Ectodermal cell (in vitro differentiated cells): ENCODE results near the gene CASKIN1.

ENCODE experiments used
- H3K27ac ChIP-seq: 2 replicates; pipeline ENCODE4 v1.7.0; 2013; ENCODE audit warnings: mild to moderate bottlenecking, low read depth, low read length; ENCODE audit not compliant: insufficient read depth, poor library complexity, severe bottlenecking
- H3K27me3 ChIP-seq: 2 replicates; pipeline ENCODE4 v1.7.0; 2013; ENCODE audit warnings: mild to moderate bottlenecking, low read length; ENCODE audit not compliant: insufficient read depth, control insufficient read depth, poor library complexity, severe bottlenecking
- H3K36me3 ChIP-seq: one replicate; pipeline ENCODE4 v1.7.0; 2013; ENCODE audit warnings: low read length; ENCODE audit not compliant: control insufficient read depth, insufficient read depth
- H3K4me1 ChIP-seq: one replicate; pipeline ENCODE4 v1.7.0; 2013; ENCODE audit warnings: low read length; ENCODE audit not compliant: control insufficient read depth, insufficient read depth
- H3K4me3 ChIP-seq: 2 replicates; pipeline ENCODE4 v1.7.0; 2013; ENCODE audit warnings: low read depth, low read length, control low read depth; ENCODE audit not compliant: insufficient read depth
- H3K9me3 ChIP-seq: 2 replicates; pipeline ENCODE4 v1.7.0; 2013; ENCODE audit warnings: mild to moderate bottlenecking, low read length, moderate library complexity; ENCODE audit not compliant: control insufficient read depth
- WGBS, 2 experiments: methylation state at CpG; one replicate each; pipeline ENCODE4 v1.1.7; 2013; ENCODE audit warnings: missing lambda C conversion rate in 2 of 2; 5-methylcytosine and 5-hydroxymethylcytosine counted together

The CASKIN1 gene

GRCh38 chr16:2238150-2238837 is 41.9 kb upstream of the CASKIN1 start:
- Histone ChIP-seq H3K36me3 (peaks cover 22% of the 10 kb centered on the region), H3K27me3 (peaks cover 32% of the 10 kb centered on the region)
- 65 to 66% methylated on average over 18 of the region's 18 CpGs for WGBS, 2 experiments

GRCh38 chr16:2237493-2238149 is 41.2 kb upstream of the CASKIN1 start:
- H3K27ac ChIP-seq, result no peak overlapping the region
- WGBS, 2 experiments, result 18 to 19% methylated on average over 65 of the region's 65 CpGs
- H3K36me3 ChIP-seq, result peaks cover 23% of the 10 kb centered on the region
- H3K27me3 ChIP-seq, result peaks cover 32% of the 10 kb centered on the region
- H3K4me3 ChIP-seq, result no peak overlapping the region
- no peaks in the 10 kb centered on the region for H3K9me3 ChIP-seq
- H3K4me1 ChIP-seq, result peaks cover 13% of the 10 kb centered on the region

More at GRCh38 chr16:2238150-2238837, 41.9 kb upstream of the CASKIN1 start:
- Histone ChIP-seq H3K27ac (no peak overlapping the region), H3K4me3 (no peak overlapping the region), H3K4me1 (peaks cover 13% of the 10 kb centered on the region), H3K9me3 (no peaks in the 10 kb centered on the region)

GRCh38 chr16:2237102-2237482 is 40.7 kb upstream of the CASKIN1 start:
- Histone ChIP-seq H3K4me3 (peak overlapping the region; percentile 30), H3K9me3 (no peaks in the 10 kb centered on the region), H3K4me1 (peaks cover 13% of the 10 kb centered on the region), H3K36me3 (peaks cover 17% of the 10 kb centered on the region), H3K27me3 (peaks cover 32% of the 10 kb centered on the region), H3K27ac (no peak overlapping the region)
- 8 to 10% methylated on average over 40 of the region's 40 CpGs for WGBS, 2 experiments

GRCh38 chr16:2236337-2237101 is 40.1 kb upstream of the CASKIN1 start, which contains the start of gene DNASE1L2:
DNASE1L2 (plus strand) TSS chr16:2236444; CDS start chr16:2236817, 373 bp downstream.
- H3K9me3 ChIP-seq, result no peaks in the 10 kb centered on the region
- peaks cover 13% of the 10 kb centered on the region for H3K4me1 ChIP-seq
- peaks cover 21% of the 10 kb centered on the region for H3K36me3 ChIP-seq
- H3K4me3 ChIP-seq, result peak within 1 kb of the TSS; percentile 30
- H3K27me3 ChIP-seq, result peaks cover 32% of the 10 kb centered on the region
- WGBS, 2 experiments, result 7 to 8% methylated on average over 64 of the region's 64 CpGs
- no peak within 1 kb of the TSS for H3K27ac ChIP-seq

- Histone ChIP-seq H3K27ac (no peak overlapping the region), H3K9me3 (no peaks in the 10 kb centered on the region), H3K27me3 (peaks cover 32% of the 10 kb centered on the region), H3K4me3 (peak overlapping the region; percentile 30), H3K36me3 (peaks cover 22% of the 10 kb centered on the region), H3K4me1 (peaks cover 13% of the 10 kb centered on the region)
- WGBS, 2 experiments, result 81% methylated on average over 19 of the region's 19 CpGs
Measured at GRCh38 chr16:2235695-2236336, 39.4 kb upstream of the CASKIN1 start.

GRCh38 chr16:2235234-2235651 is 38.8 kb upstream of the CASKIN1 start:
- peaks cover 22% of the 10 kb centered on the region for H3K36me3 ChIP-seq
- H3K4me3 ChIP-seq, result no peak overlapping the region
- H3K9me3 ChIP-seq, result no peaks in the 10 kb centered on the region
- H3K27ac ChIP-seq, result no peak overlapping the region
- peaks cover 32% of the 10 kb centered on the region for H3K27me3 ChIP-seq
- peaks cover 13% of the 10 kb centered on the region for H3K4me1 ChIP-seq
- 94% methylated on average over 28 of the region's 28 CpGs for WGBS, 2 experiments

GRCh38 chr16:2234813-2235170 is 38.4 kb upstream of the CASKIN1 start:
- 96% methylated on average over 18 of the region's 18 CpGs for WGBS, 2 experiments
- Histone ChIP-seq H3K36me3 (peaks cover 22% of the 10 kb centered on the region), H3K4me1 (peaks cover 13% of the 10 kb centered on the region), H3K9me3 (no peaks in the 10 kb centered on the region), H3K27me3 (peaks cover 32% of the 10 kb centered on the region), H3K27ac (no peak overlapping the region), H3K4me3 (no peak overlapping the region)

- H3K27me3 ChIP-seq, result peaks cover 32% of the 10 kb centered on the region
- peaks cover 13% of the 10 kb centered on the region for H3K4me1 ChIP-seq
- no peak overlapping the region for H3K27ac ChIP-seq
- no peak overlapping the region for H3K4me3 ChIP-seq
- WGBS, 2 experiments, result 96 to 97% methylated on average over 51 of the region's 51 CpGs
- H3K36me3 ChIP-seq, result peaks cover 24% of the 10 kb centered on the region
- no peaks in the 10 kb centered on the region for H3K9me3 ChIP-seq
Measured at GRCh38 chr16:2233872-2234812, 37.7 kb upstream of the CASKIN1 start.

GRCh38 chr16:2233046-2233775 is 36.8 kb upstream of the CASKIN1 start:
- H3K36me3 ChIP-seq, result peaks cover 32% of the 10 kb centered on the region
- peaks cover 27% of the 10 kb centered on the region for H3K27me3 ChIP-seq
- no peak overlapping the region for H3K27ac ChIP-seq
- H3K9me3 ChIP-seq, result no peaks in the 10 kb centered on the region
- peaks cover 6% of the 10 kb centered on the region for H3K4me1 ChIP-seq
- WGBS, 2 experiments, result 95 to 96% methylated on average over 28 of the region's 28 CpGs
- no peak overlapping the region for H3K4me3 ChIP-seq
